Coronary artery (tissue), 2 donors: ENCODE measurements around the gene PISD.

Experiments
- DNase-seq: peaks from one replicate; pipeline ENCODE4 v3.0.0-alpha.2; 2017; ENCODE audit warnings: low spot score
- H3K27ac ChIP-seq, 2 donors: fragments of 200-600 bp; sonication (generic); one replicate each; pipeline ENCODE4 v1.5.1; 2016 to 2019
- H3K4me3 ChIP-seq: fragments of 200-600 bp; sonication (generic); 2 replicates; pipeline ENCODE4 v1.5.1; 2016; ENCODE audit warnings: mild to moderate bottlenecking, moderate library complexity
- TF ChIP-seq, protein P1 (sequence below): fragments of 200-600 bp; sonication (generic); IDR thresholded peaks from one replicate; pipeline ENCODE4 v1.5.1; 2019; ENCODE audit warnings: antibody characterized with exemption

Gene PISD

DNA sequence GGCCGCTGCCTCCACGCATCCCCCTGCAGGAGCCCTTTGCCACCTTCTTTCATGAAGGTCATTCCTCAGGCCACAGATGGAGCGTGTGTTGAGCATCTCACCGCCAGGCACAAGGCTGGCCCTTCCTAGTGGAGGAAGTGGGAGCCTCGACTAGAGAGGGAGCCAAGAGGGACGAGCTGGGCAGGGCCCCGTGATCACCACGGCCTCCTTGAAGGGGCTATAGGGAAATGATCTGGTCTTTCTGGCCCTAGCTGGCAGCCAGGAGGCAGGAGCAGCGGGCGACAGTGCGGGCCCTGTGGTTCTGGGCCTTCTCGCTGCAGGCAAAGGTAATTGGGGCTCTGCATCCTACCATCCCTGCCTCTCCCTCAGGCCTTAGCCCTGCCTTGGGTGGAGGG, 49.1 kb downstream of the PISD start:
- TF ChIP-seq, protein P1, sequence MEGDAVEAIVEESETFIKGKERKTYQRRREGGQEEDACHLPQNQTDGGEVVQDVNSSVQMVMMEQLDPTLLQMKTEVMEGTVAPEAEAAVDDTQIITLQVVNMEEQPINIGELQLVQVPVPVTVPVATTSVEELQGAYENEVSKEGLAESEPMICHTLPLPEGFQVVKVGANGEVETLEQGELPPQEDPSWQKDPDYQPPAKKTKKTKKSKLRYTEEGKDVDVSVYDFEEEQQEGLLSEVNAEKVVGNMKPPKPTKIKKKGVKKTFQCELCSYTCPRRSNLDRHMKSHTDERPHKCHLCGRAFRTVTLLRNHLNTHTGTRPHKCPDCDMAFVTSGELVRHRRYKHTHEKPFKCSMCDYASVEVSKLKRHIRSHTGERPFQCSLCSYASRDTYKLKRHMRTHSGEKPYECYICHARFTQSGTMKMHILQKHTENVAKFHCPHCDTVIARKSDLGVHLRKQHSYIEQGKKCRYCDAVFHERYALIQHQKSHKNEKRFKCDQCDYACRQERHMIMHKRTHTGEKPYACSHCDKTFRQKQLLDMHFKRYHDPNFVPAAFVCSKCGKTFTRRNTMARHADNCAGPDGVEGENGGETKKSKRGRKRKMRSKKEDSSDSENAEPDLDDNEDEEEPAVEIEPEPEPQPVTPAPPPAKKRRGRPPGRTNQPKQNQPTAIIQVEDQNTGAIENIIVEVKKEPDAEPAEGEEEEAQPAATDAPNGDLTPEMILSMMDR: no peak
- DNase-seq: no peak
- H3K4me3 ChIP-seq: no peak overlapping the region
- no peak overlapping the region for H3K27ac ChIP-seq

DNA sequence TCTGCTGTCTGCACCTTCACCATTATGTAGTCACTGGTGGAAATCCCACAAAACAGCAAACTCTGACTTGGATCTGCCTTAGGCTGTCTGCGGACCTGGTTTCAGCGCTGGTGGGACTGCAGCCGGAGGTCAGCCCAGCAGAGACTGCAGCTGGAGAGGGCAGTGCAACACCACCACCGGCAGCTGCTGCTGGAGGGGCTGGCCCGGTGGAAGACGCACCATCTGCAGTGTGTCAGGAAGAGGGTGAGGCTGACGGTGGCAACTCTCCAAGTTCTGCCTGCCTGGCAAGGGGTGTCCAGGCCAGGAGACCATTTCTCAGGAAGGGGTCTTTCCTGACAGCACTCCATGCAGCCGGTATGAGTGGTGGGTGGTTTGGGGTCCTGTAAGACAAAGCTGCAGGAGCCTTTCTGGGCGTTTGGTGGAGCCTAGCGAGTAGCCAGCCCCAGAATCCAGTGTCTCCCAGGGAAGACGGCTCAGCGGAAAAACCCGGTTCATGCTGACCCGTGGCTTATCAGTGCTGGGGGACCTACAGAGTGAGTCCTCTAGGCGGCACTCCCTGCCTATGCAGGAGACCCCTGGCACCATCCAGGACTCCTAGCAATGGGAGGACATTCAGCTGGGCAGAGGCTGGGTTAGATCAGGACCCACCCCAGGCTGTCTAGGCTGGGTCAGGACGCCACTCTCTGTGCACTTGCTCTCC, 50.8 kb downstream of the PISD start:
- TF ChIP-seq, protein P1: no peak
- Histone ChIP-seq H3K4me3 (no peak overlapping the region), H3K27ac (no peak overlapping the region)
- no peak for DNase-seq

DNA sequence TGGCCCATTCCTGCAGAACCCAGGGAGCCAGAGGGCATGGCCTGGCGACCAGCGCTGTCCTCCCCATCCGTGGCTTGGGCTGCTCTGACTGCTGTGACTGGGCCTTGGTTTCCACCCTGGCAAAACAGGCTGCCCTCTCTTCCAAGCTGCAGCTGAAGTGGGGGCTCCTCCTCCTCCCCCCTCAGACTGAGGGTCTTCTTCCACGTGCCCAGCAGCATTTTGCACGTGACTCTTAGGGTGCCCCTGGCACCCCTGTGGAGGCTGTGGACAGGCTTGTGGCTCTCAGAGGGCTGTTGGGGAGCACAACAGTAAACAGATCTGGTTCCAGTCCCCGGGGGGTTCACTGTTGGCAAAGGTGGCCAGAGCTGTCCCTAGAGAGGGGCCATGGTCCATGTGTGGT, 51.4 kb downstream of the PISD start:
- H3K27ac ChIP-seq: no peak overlapping the region
- no peak overlapping the region for H3K4me3 ChIP-seq
- TF ChIP-seq, protein P1: no peak
- DNase-seq: no peak

DNA sequence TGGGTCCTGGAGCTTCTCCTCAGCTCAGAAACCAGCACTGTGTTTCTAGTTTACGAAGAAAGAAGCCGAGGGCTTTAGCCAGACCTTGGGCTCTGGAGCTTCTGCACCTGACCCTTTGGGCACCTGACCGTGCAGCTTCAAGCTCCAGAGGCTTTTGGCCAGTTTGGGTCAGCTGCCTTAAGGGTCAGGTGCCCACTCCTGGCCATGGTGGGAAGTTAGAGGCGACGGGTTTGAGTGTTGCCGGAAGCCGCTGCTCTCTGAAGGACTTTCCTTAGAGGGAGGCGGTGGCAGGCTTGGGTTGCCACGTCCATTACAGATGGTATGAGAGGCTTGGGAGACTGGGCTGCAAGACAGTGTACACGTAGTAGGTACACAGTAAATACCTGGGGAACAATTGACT, 52.3 kb downstream of the PISD start:
- TF ChIP-seq, protein P1: no peak
- H3K27ac ChIP-seq: no peak overlapping the region
- H3K4me3 ChIP-seq: no peak overlapping the region
- DNase-seq: no peak

DNA sequence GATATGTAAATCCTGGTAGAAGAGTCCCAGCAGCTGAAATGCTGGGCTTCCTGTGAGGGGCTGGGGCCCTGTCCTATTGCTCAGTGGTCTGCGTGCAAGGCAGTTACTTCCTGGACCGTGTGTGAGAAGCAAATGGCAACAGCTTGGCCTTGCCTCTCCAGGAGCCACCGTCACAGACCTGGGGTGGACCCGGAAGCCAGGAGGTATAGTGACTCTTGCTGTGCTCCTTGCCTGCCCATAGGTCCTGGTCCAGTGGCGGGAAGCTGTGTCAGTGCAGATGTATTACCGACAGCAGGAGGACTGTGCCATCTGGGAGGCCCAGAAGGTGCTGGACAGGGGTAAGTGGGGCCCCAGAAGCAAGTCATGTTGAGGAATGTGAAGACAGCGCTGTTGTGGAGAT, 54.3 kb downstream of the PISD start:
- no peak for DNase-seq
- no peak overlapping the region for H3K27ac ChIP-seq
- no peak overlapping the region for H3K4me3 ChIP-seq
- TF ChIP-seq, protein P1: no peak

DNA sequence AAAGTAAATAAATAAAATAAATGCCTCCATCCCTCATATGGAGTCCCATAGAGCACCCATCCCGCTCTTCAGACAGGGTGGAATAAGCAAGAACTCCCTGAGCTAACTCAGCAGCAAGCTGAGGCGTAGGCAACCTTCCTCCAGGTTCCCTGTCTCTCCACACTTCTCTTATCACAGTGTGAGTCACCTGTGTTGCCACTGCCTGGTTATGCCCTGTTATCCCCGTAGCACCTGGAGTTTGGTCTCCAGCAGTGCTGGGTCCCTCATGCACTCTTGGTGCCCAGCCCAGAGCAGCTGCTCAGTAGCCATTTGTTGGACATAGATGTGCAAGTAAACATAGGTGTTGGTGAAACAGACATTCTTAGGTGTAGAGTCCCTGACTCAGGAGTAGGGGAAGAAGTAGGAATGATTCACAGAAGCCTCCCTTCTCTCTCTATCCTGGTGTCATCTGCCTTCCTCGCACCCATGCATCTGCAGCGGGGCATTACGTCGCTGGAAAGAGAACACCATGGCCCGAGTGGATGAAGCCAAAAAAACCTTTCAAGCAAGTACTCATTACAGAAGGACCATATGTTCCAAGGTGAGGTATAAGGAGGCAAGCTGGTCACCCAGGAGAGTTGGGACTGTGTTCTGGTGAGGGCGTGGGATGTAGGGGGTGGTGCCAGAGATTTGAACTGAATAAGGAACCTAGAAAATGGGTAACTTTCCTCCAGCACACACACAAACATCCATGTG, 56.0 kb downstream of the PISD start:
- no peak overlapping the region for H3K4me3 ChIP-seq
- no peak overlapping the region for H3K27ac ChIP-seq
- TF ChIP-seq, protein P1: no peak
- DNase-seq: no peak
